H9 (cell line): Measurements from ENCODE around the gene NEGR1. TPM values are rescaled to one million over a fixed set of nuclear protein-coding genes. Genes with fewer than 3 reads are reported as not detected.

Experiments used
- DNase-seq: peaks from one replicate; pipeline ENCODE4 v3.0.0-alpha.2; 2017
- H2AFZ ChIP-seq: one replicate; pipeline ENCODE4 v1.6.1; 2013; ENCODE audit warnings: mild to moderate bottlenecking, low read length, control low read depth, moderate library complexity
- H2AK5ac ChIP-seq: 2 replicates; pipeline ENCODE4 v1.6.1; 2013; ENCODE audit warnings: low read length, control low read depth, mixed read lengths; ENCODE audit not compliant: insufficient read length
- H2BK120ac ChIP-seq: one replicate; pipeline ENCODE4 v1.6.1; 2013; ENCODE audit warnings: low read depth, mild to moderate bottlenecking, low read length, control low read depth, inconsistent platforms; ENCODE audit not compliant: poor library complexity, severe bottlenecking
- H2BK12ac ChIP-seq: 2 replicates; pipeline ENCODE4 v1.6.1; 2013; ENCODE audit warnings: low read length, control low read depth, mixed read lengths, low read depth; ENCODE audit not compliant: insufficient read length
- H2BK15ac ChIP-seq: 2 replicates; pipeline ENCODE4 v1.6.1; 2013; ENCODE audit warnings: low read depth, low read length, control low read depth
- H2BK20ac ChIP-seq: one replicate; pipeline ENCODE4 v1.6.1; 2013; ENCODE audit warnings: low read depth, mild to moderate bottlenecking, low read length, control low read depth, inconsistent platforms; ENCODE audit not compliant: poor library complexity, severe bottlenecking
- H2BK5ac ChIP-seq: 2 replicates; pipeline ENCODE4 v1.6.1; 2013; ENCODE audit warnings: low read length, control low read depth, mixed read lengths; ENCODE audit not compliant: insufficient read length
- H3K14ac ChIP-seq: 2 replicates; pipeline ENCODE4 v1.6.1; 2013; ENCODE audit warnings: low read length, control low read depth; ENCODE audit not compliant: insufficient read depth
- H3K18ac ChIP-seq: 2 replicates; pipeline ENCODE4 v1.6.1; 2013; ENCODE audit warnings: low read depth, mild to moderate bottlenecking, mixed read lengths, low read length, control low read depth; ENCODE audit not compliant: insufficient read length
- H3K23ac ChIP-seq: 2 replicates; pipeline ENCODE4 v1.6.1; 2013; ENCODE audit warnings: low read length, control low read depth, mixed read lengths, low read depth; ENCODE audit not compliant: insufficient read length
- H3K23me2 ChIP-seq: 2 replicates; pipeline ENCODE4 v1.6.1; 2013; ENCODE audit warnings: low read depth, mild to moderate bottlenecking, mixed read lengths, low read length, control low read depth; ENCODE audit not compliant: insufficient read length, poor library complexity, severe bottlenecking
- H3K27ac ChIP-seq: 2 replicates; pipeline ENCODE4 v1.5.1; 2013; ENCODE audit warnings: low read length, control low read depth, mixed read lengths, low read depth; ENCODE audit not compliant: insufficient read length
- H3K27me3 ChIP-seq: 2 replicates; pipeline ENCODE4 v1.6.1; 2013; ENCODE audit warnings: low read length, control low read depth, inconsistent platforms; ENCODE audit not compliant: insufficient read depth
- H3K4ac ChIP-seq: 2 replicates; pipeline ENCODE4 v1.6.1; 2013; ENCODE audit warnings: low read depth, mild to moderate bottlenecking, control low read depth, inconsistent platforms, low read length, moderate library complexity
- H3K4me1 ChIP-seq: 2 replicates; pipeline ENCODE4 v1.6.1; 2013; ENCODE audit warnings: low read length, control low read depth, inconsistent platforms; ENCODE audit not compliant: insufficient read depth
- H3K4me2 ChIP-seq: 2 replicates; pipeline ENCODE4 v1.6.1; 2013; ENCODE audit warnings: low read length, control low read depth, mixed read lengths; ENCODE audit not compliant: insufficient read length, insufficient read depth
- H3K56ac ChIP-seq: 2 replicates; pipeline ENCODE4 v1.6.1; 2013; ENCODE audit warnings: low read depth, mild to moderate bottlenecking, mixed read lengths, low read length, control low read depth; ENCODE audit not compliant: insufficient read length
- H3K79me1 ChIP-seq: 2 replicates; pipeline ENCODE4 v1.6.1; 2013; ENCODE audit warnings: low read depth, mild to moderate bottlenecking, moderate library complexity, low read length, control low read depth, inconsistent platforms; ENCODE audit not compliant: insufficient read depth, poor library complexity, severe bottlenecking
- H3K79me2 ChIP-seq: 2 replicates; pipeline ENCODE4 v1.6.1; 2013; ENCODE audit warnings: low read length, control low read depth, inconsistent platforms; ENCODE audit not compliant: insufficient read depth
- H3K9ac ChIP-seq: 2 replicates; pipeline ENCODE4 v1.6.1; 2013; ENCODE audit warnings: low read length, control low read depth, mixed read lengths; ENCODE audit not compliant: insufficient read length; ENCODE audit errors: extremely low read depth
- H3K9me3 ChIP-seq: one replicate; pipeline ENCODE4 v1.6.1; 2013; ENCODE audit warnings: low read depth, low read length, inconsistent platforms; ENCODE audit not compliant: control insufficient read depth
- H3T11ph ChIP-seq: one replicate; pipeline ENCODE4 v1.6.1; 2013; ENCODE audit warnings: mild to moderate bottlenecking, low read length, control low read depth, inconsistent platforms
- H4K20me1 ChIP-seq: one replicate; pipeline ENCODE4 v1.6.1; 2013; ENCODE audit not compliant: control insufficient read depth, insufficient read length, insufficient read depth
- H4K5ac ChIP-seq: 2 replicates; pipeline ENCODE4 v1.6.1; 2013; ENCODE audit warnings: low read depth, mild to moderate bottlenecking, mixed read lengths, low read length, control low read depth; ENCODE audit not compliant: insufficient read length
- H4K8ac ChIP-seq: replicated peaks from 2 replicates; pipeline ENCODE4 v1.6.1; 2013; ENCODE audit warnings: low read length, control low read depth, mixed read lengths, low read depth; ENCODE audit not compliant: insufficient read length
- H4K91ac ChIP-seq: 2 replicates; pipeline ENCODE4 v1.6.1; 2013; ENCODE audit warnings: low read depth, mild to moderate bottlenecking, moderate library complexity, mixed read lengths, low read length, control low read depth; ENCODE audit not compliant: insufficient read length
- H3K27ac Mint-ChIP-seq, 3 experiments: 2 replicates in 2 of 3; 3 replicates in 1 of 3; pipeline ENCODE4 v1.8.0; 2020 to 2021; ENCODE audit warnings: mixed read lengths in 3 of 3, mild to moderate bottlenecking in 1 of 3, moderate library complexity in 1 of 3
- H3K27me3 Mint-ChIP-seq: 2 replicates; pipeline ENCODE4 v1.8.0; 2021; ENCODE audit warnings: low read depth, mild to moderate bottlenecking, moderate library complexity, mixed read lengths
- H3K36me3 Mint-ChIP-seq, 3 experiments: 2 replicates in 2 of 3; 3 replicates in 1 of 3; pipeline ENCODE4 v1.8.0; 2020 to 2021; ENCODE audit warnings: low read depth in 3 of 3, mixed read lengths in 3 of 3; ENCODE audit not compliant: insufficient read depth in 1 of 3
- H3K4me1 Mint-ChIP-seq, 2 experiments: 2 replicates each; pipeline ENCODE4 v1.8.0; 2020; ENCODE audit warnings: mixed read lengths in 2 of 2
- H3K4me3 Mint-ChIP-seq, 2 experiments: 2 replicates in 1 of 2; 3 replicates in 1 of 2; pipeline ENCODE4 v1.8.0; 2020 to 2021; ENCODE audit warnings: mild to moderate bottlenecking in 2 of 2, mixed read lengths in 2 of 2, moderate library complexity in 1 of 2
- H3K9me3 Mint-ChIP-seq, 2 experiments: 2 replicates in 1 of 2; 3 replicates in 1 of 2; pipeline ENCODE4 v1.8.0; 2020; ENCODE audit warnings: mild to moderate bottlenecking in 2 of 2, mixed read lengths in 2 of 2, moderate library complexity in 1 of 2
- CTCF ChIP-seq: fragments of 200-600 bp; sonication (generic); conservative IDR thresholded peaks from 3 replicates; pipeline ENCODE4 v1.8.0; 2021; ENCODE audit warnings: antibody characterized with exemption, mild to moderate bottlenecking
- WGBS: extraction: QIAGEN DNeasy Blood & Tissue Kit; methylation state at CpG from one replicate; pipeline ENCODE4 v1.1.7; 2013; ENCODE audit warnings: missing lambda C conversion rate, low lambda C conversion rate, mixed read lengths; ENCODE audit not compliant: insufficient read length; ENCODE audit errors: extremely low coverage; 5-methylcytosine and 5-hydroxymethylcytosine counted together
- total RNA-seq: library from RNA; stranded (reverse); gene quantifications from 2 replicates; pipeline ENCODE4 v1.2.1, GENCODE V29; 2021

The NEGR1 gene
- total RNA-seq, 1 experiment from 2014 or later = 0.13 TPM

GRCh38 chr1:71650119-71650518, 632.2 kb downstream of the NEGR1 start:
- H4K8ac ChIP-seq = no peak overlapping the region
- H3K27me3 Mint-ChIP-seq = no peaks in the 10 kb centered on the region
- no peak overlapping the region for H2AK5ac ChIP-seq
- no peak overlapping the region for H3K27ac Mint-ChIP-seq
- H3K79me2 ChIP-seq = no peaks in the 10 kb centered on the region
- no peak overlapping the region for H4K5ac ChIP-seq
- no peak overlapping the region for H3K4me2 ChIP-seq
- no peak overlapping the region for H2BK15ac ChIP-seq
- H2BK5ac ChIP-seq = no peak overlapping the region
- no peak for DNase-seq
- H3K18ac ChIP-seq = no peak overlapping the region
- H2BK20ac ChIP-seq = no peak overlapping the region
- no CpG with 5 or more reads among the region's 3 CpGs for WGBS
- no peaks in the 10 kb centered on the region for H3K4me1 ChIP-seq
- no peaks in the 10 kb centered on the region for H3K79me1 ChIP-seq
- H3K23me2 ChIP-seq = no peaks in the 10 kb centered on the region
- H3K9me3 Mint-ChIP-seq = no peaks in the 10 kb centered on the region
- H3K36me3 Mint-ChIP-seq = no peaks in the 10 kb centered on the region
- no peaks in the 10 kb centered on the region for H4K20me1 ChIP-seq
- no peak overlapping the region for H3K56ac ChIP-seq
- no peak overlapping the region for H3K4me3 Mint-ChIP-seq
- H3K9ac ChIP-seq = no peak overlapping the region
- H3K14ac ChIP-seq = no peak overlapping the region
- H2AFZ ChIP-seq = no peak overlapping the region
- no peak overlapping the region for H2BK120ac ChIP-seq
- H3K23ac ChIP-seq = no peak overlapping the region
- H3K27ac ChIP-seq = no peak overlapping the region
- H3K27me3 ChIP-seq = no peaks in the 10 kb centered on the region
- TF ChIP-seq CTCF = no peak
- no peaks in the 10 kb centered on the region for H3K4me1 Mint-ChIP-seq
- no peak overlapping the region for H3T11ph ChIP-seq
- no peak overlapping the region for H2BK12ac ChIP-seq
- H3K4ac ChIP-seq = no peak overlapping the region
- H4K91ac ChIP-seq = no peak overlapping the region
- no peaks in the 10 kb centered on the region for H3K9me3 ChIP-seq
